Hematopoietic multipotent progenitor cell treated with erythropoietin and hydrocortisone succinate and interleukin-3 and kit ligand, for 15 days (in vitro differentiated cells): ENCODE measurements around the gene DLGAP3.
"Not testable (repeated sequence)": the region's sequence is repeated elsewhere in the genome, so short reads cannot be mapped to it uniquely, and the experiment has no call there.

Experiments
- DNase-seq: peaks from one replicate; pipeline ENCODE4 v3.0.0-alpha.2; 2015; ENCODE audit warnings: low spot score

DLGAP3 gene

GRCh38 chr1:34829250-34829649, 100.2 kb downstream of the DLGAP3 start:
- DNase-seq, result no peak

DNA sequence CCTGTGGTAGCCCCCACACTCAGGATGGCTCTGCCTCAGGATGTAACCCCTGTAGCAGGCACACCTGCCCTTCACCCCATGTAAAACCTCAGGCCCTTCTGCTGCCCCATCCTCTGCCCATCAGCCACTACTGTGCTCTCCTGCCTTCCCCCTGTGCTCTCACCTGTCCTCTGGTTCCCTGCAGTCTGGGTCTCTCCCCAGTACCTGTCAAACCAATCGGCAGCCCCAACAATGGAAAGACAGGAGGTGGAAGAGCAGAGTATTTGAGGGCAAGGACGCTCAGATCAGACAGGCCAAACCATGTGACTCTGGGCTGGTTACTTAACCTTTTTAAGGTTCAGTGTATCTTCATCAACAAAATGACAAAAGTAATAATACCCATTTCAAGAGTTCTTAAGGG, 100.8 kb downstream of the DLGAP3 start:
- DNase-seq, result no peak

DNA sequence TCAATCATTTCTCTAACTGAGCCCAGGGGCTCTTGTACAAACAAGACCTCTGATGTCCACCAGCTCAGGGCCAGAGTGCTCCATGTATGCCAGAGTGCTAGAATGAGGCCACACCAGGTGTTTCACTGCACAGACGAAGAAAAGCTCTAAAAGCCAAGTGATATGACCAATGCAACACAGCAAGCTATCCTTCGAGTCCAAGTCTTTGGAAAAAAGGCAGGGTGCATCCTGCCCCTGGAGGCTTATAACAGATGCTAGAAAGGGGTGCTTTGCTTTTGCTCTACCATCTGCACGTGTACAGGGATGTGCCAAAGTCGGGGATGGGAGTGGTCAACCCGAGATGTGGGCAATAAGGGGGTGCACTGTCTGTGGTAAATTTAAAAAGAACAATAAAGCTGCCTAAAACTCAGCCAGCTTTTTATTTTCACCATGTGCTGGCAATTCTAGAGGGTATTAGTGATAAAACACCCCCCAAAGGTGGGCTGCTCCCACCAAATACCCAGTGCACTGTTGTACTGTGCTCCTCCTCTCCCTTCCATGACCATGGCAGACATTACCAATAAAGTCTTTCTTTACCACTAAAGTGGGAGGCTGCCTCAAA, 102.0 kb downstream of the DLGAP3 start:
- DNase-seq, result no peak

- no peak for DNase-seq
Measured at GRCh38 chr1:34825455-34826091, 103.9 kb downstream of the DLGAP3 start.

- no peak for DNase-seq
Measured at GRCh38 chr1:34824817-34825454, 104.5 kb downstream of the DLGAP3 start.

DNA sequence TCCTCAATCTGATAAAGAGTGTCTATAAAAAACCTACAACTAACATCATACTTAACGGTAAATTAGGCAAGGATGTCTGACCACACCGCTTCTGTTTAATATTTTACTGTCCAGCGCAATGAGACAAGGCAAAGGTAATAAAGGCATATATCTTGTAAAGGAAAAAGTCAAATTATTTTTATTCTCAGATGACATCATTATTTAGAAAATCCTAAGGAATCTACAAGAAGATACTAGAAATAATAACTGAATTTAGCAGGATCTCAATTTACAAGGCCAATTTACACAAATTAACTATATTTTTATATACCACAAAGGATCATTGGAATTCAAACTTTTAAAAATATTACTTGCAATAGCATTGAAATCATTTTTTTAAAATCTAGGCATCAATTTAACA, 107.2 kb downstream of the DLGAP3 start:
- DNase-seq, result no peak

DNA sequence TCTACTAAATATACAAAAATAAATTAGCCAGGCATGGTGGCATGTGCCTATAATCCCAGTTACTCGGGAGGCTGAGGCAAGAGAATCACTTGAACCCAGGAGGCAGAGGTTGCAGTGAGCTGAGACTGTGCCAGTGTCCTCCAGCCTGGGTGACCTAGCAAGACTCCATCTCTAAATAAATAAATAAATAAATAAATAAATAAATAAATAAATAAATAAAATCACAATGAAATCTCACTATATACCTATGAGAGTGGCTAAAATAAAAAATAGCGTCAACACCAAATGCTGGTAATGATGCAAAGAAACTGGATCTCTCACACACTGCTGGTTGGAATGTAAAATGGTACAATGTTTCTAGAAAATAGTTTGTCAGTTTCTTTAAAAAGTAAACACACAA, 110.6 kb downstream of the DLGAP3 start:
- DNase-seq, result not testable (repeated sequence)

GRCh38 chr1:34816778-34817177, 112.7 kb downstream of the DLGAP3 start:
- no peak for DNase-seq

DNA sequence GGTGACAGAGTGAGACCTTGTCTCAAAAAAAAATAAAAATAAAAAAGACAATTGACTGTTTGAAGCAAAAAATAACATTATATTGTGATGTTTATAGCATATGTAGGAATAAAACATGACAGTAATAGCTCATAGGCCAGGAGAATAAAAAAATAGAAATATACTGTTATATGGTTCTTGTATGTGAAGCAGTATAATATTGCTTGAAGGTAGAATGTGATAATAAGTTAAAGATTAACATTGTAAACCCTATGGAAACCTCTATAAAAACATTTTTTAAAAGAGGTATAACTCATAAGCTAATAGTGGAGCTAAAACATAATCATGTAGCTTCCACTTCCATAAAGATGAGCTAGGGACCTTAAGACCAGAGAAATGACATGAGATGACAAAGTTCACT, 113.1 kb downstream of the DLGAP3 start:
- DNase-seq, result no peak
